GM23338 (cell line): ENCODE results near the gene GRIK4.

Experiments
- CREB1 ChIP-seq: fragments of 250-450 bp; sonication (Bioruptor Pico); IDR thresholded peaks from 2 replicates; pipeline ENCODE4 v1.5.0; 2020; ENCODE audit warnings: low read depth, mild to moderate bottlenecking, moderate library complexity
- CTCF ChIP-seq, 2 experiments: fragments of 200-600 bp in 1 of 2; sonication (generic) in 1 of 2; conservative IDR thresholded peaks; 2 replicates each; pipeline versions ENCODE4 v1.5.1 to v1.6.1; 2016 to 2017; ENCODE audit warnings: antibody characterized with exemption in 2 of 2, low read depth in 2 of 2, mild to moderate bottlenecking in 2 of 2, moderate library complexity in 1 of 2
- ETS1 ChIP-seq: IDR thresholded peaks from 2 replicates; pipeline ENCODE4 v1.6.1; 2016; ENCODE audit warnings: antibody characterized with exemption
- EZH2 ChIP-seq: fragments of 200-600 bp; sonication (generic); IDR thresholded peaks from one replicate; pipeline ENCODE4 v1.8.0; 2017; ENCODE audit warnings: antibody characterized with exemption, mild to moderate bottlenecking, low read depth; ENCODE audit not compliant: unreplicated experiment
- EZH2phosphoT487 ChIP-seq: fragments of 200-600 bp; sonication (generic); IDR thresholded peaks from one replicate; pipeline ENCODE4 v1.8.1; 2018; ENCODE audit warnings: antibody characterized with exemption; ENCODE audit not compliant: unreplicated experiment
- NANOG ChIP-seq: IDR thresholded peaks from 2 replicates; pipeline ENCODE4 v1.6.1; 2016; ENCODE audit warnings: antibody characterized with exemption, borderline replicate concordance
- POLR2AphosphoS5 ChIP-seq: IDR thresholded peaks from 2 replicates; pipeline ENCODE4 v1.6.1; 2016; ENCODE audit warnings: antibody characterized with exemption, low read depth
- REST ChIP-seq: IDR thresholded peaks from one replicate; pipeline ENCODE4 v1.6.1; 2018; ENCODE audit warnings: antibody characterized with exemption; ENCODE audit not compliant: unreplicated experiment
- STAT1 ChIP-seq: IDR thresholded peaks from one replicate; pipeline ENCODE4 v1.6.1; 2016; ENCODE audit warnings: antibody characterized with exemption; ENCODE audit not compliant: unreplicated experiment
- ZNF114 ChIP-seq: fragments of 250-450 bp; sonication (Bioruptor Pico); IDR thresholded peaks from 2 replicates; pipeline ENCODE4 v1.5.0; 2020; ENCODE audit warnings: mild to moderate bottlenecking, moderate library complexity
- ZNF331 ChIP-seq: fragments of 250-450 bp; sonication (Bioruptor Pico); IDR thresholded peaks from 2 replicates; pipeline ENCODE4 v1.5.0; 2020; ENCODE audit warnings: low read depth, mild to moderate bottlenecking, moderate library complexity
- ZNF462 ChIP-seq: fragments of 250-450 bp; sonication (Bioruptor Pico); IDR thresholded peaks from 2 replicates; pipeline ENCODE4 v1.5.0; 2020; ENCODE audit warnings: mild to moderate bottlenecking, moderate library complexity

GRCh38 chr11:120579611-120580031 lies 68.1 kb downstream of the GRIK4 start:
- no peak for TF ChIP-seq CTCF (conservative IDR thresholded peaks at IDR 0.05; ENCODE audit: low read depth in 2 of 2)
- TF ChIP-seq EZH2, result no peak
- no peak for TF ChIP-seq EZH2phosphoT487
- no peak for TF ChIP-seq NANOG
- TF ChIP-seq POLR2AphosphoS5, result no peak
- no peak for TF ChIP-seq CREB1
- TF ChIP-seq REST, result no peak
- TF ChIP-seq STAT1, result no peak
- no peak for TF ChIP-seq ZNF331 (CRISPR knock-in tag)
- no peak for TF ChIP-seq ZNF114 (CRISPR knock-in tag)
- no peak for TF ChIP-seq ETS1
- no peak for TF ChIP-seq ZNF462
